Measurements from ENCODE around the gene IL24.

The IL24 gene

DNA sequence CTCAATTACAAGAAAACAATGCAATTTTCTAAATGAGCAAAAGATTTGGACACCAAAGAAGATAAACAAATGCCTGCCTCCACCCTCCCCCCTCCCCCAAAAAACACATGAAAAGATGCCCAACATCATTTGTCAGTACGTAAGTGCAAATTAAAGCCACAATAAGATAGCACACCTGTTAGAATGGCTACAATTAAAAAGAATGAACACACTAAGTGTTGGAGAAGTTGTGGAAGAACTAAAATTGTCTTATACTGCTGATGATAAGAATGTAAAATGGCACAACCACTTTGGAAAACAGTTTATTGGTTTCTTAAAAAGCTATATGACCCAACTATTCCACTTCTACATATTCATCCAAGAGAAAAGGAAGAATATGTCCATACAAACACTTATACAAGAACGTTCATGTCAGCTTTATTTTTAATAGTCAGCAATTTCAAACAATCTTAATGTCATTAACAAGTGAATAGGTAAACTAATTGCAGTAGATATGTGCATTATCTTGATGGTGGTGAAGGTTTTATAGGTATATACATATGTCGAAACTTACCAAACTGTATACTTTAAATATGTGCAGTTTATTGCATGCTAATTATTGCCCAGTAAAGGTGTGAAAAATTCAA, 21.4 kb upstream of the IL24 start:
- no peak overlapping the region for H3K4me3 ChIP-seq (ENCODE audit: low read depth, low read length)
- no peak for DNase-seq (ENCODE audit: low read depth)

DNA sequence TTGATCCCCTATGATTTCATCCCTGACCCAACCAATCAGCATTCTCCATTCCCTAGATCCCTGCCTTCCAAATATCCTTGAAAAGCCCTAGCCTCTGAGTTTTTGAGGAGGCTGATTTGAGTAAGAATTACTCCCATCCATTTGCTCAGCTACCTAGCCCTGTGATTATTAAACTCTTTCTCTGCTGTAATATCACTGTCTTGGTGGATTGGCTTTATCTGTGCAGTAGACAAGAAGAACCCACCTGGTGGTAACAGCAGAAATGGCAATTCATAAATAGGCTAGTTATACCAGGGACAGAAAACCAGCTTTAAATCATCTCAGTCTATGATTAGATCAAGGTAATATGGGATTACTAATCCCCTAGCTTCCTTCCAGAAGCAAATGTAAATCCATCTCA, 18.8 kb upstream of the IL24 start:
- DNase-seq (ENCODE audit: low read depth): no peak
- no peak overlapping the region for H3K4me3 ChIP-seq (ENCODE audit: low read depth, low read length)

DNA sequence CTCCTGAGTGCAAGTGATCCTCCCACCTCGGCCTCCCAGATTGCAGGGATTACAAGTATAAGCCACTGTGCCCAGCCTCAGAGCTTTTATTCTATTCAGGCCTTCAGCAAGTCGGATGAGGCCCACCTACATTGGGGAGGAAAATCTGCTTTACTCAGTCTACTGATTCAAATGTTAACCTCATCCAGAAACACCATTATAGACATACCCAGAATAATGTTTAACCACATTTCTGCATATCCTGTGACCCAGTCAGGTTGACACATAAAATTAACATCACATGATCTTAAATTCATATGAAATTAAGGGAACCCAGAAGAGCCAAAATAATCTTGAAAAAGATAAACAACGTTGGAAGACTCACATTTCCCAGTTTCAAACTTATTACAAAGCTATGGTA, 16.9 kb upstream of the IL24 start:
- DNase-seq (ENCODE audit: low read depth): no peak
- no peak overlapping the region for H3K4me3 ChIP-seq (ENCODE audit: low read depth, low read length)

DNA sequence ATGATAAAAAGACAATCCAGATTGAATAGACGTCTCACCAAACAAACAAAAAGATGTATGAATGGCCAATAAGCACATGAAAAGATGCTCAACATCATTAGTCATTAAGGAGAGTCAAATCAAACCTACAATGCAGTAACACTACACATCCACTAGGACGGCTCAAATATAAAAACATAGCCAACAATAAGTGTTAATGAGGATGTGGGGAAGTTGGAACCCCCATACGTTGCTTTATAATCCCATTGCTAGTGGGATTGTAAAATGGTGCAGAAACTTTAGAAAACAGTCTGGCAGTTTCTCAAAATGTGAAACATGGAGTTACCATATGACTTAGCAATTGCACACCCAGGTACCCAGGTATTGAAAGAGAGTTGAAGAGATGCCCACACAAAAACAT, 14.7 kb upstream of the IL24 start:
- no peak for DNase-seq (ENCODE audit: low read depth)
- no peak overlapping the region for H3K4me3 ChIP-seq (ENCODE audit: low read depth, low read length)

DNA sequence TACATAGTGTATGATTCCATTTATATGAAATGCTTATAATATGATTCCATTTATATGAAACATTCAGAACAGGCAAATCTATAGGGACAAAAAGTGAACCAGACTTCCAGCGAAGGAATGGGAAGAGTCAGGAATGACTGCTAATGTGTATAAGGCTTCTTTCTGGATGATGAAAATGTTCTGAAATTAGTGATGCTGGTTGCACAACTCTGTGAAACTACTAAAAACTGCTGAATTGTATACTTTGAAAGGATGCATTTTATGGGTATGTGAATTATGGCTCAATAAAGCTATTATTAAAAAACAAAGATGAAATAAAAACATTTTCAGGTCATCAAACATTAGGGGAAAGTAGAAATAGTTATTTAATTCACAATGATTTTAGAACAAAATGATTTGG, 14.1 kb upstream of the IL24 start:
- no peak for DNase-seq (ENCODE audit: low read depth)
- no peak overlapping the region for H3K4me3 ChIP-seq (ENCODE audit: low read depth, low read length)

DNA sequence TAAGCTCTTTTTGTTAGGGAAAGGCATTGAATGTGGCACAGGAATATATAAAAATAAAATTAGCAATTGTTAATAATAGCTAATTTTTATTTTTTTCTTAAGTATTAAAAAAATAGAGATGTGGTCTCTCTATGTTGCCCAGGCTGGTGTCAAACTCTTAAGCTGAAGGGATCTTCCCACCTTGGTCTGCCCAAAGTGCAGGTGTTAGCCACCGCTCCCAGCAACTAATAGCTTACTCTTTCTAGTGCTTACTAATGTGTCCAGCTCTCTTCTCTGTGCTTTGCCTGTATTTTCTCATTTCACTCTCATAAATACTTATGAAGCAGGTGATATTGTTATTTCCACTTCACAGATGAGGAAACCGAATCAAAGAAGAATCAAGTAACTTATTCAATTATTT, 13.4 kb upstream of the IL24 start:
- no peak for DNase-seq (ENCODE audit: low read depth)
- no peak overlapping the region for H3K4me3 ChIP-seq (ENCODE audit: low read depth, low read length)

DNA sequence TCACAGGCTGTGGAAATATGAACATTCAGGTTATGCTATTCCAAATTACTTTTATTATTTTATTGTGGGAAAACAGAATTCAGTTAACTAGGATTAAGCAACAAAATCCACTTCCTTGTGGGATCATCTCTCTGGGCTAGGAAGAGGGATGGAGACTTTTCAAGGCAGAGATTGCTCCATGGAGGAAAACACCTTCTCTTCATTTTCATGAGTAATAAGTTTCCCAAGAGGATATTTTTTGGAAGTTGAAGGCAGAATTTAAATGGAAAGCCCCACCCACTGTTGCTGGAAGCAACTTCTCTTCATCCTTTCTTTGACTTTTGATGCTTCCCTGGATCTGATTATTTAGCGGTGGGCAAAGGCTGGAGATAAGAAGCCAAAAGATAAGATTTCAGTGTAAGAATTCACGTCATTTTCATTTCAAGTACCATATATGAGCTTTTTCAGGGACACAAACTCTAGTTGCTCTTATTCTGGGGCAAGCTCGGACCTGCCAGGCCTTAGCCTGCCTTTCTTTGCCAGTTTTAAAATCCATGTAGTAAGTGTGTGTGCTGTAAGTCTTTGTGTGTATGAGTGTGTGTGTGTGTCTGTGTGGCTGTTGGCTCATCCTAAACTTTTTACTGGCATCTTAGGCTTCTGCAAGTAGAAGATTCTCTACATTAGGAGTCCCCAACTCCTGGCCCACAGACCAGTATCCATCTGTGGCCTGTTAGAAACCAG, 11.7 kb upstream of the IL24 start:
- no peak for DNase-seq (ENCODE audit: low read depth)

DNA sequence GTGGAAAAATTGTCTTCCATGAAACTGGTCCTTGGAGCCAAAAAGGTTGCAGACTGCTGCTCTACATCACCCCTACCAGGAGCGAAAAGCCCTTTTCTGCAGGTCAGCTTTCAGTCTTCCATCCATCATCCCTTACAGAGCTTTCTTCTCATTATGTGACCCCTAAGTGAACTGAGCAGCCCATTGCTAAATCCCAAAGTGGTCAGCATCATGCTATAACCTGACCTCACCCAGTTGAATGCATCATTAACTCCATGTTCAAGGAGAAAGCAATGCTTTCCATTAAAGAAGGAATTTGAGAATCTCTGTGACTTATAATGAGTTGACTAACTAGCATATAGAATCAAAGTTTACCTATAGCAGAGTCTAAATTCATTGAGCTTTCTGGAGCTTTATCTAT, 10.4 kb upstream of the IL24 start:
- H3K4me3 ChIP-seq (ENCODE audit: low read depth, low read length): no peak overlapping the region
- no peak for DNase-seq (ENCODE audit: low read depth)

More for the DNA sequence above, 11.7 kb upstream of the IL24 start:
- H3K4me3 ChIP-seq (ENCODE audit: low read depth, low read length): no peak overlapping the region

DNA sequence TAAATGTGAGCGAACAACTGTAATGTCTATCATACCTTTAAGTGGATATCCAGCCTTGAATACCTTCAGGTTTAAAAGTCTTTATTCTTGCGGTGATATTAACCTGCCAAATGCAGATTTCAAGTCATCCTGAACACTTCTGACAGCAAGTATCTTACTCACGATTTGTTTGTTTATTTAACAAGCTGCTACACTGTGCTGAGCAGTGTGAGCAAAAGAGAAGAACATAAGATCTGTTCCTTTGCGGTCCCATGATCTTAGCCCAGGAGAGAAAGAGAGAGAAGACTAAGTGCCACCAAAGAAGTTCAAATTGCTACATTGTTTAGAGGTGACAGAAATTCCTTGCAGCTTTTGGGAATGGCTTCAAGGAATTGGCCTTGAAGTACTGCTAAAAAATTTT, 9.5 kb upstream of the IL24 start:
- DNase-seq (ENCODE audit: low read depth): no peak
- H3K4me3 ChIP-seq (ENCODE audit: low read depth, low read length): no peak overlapping the region

DNA sequence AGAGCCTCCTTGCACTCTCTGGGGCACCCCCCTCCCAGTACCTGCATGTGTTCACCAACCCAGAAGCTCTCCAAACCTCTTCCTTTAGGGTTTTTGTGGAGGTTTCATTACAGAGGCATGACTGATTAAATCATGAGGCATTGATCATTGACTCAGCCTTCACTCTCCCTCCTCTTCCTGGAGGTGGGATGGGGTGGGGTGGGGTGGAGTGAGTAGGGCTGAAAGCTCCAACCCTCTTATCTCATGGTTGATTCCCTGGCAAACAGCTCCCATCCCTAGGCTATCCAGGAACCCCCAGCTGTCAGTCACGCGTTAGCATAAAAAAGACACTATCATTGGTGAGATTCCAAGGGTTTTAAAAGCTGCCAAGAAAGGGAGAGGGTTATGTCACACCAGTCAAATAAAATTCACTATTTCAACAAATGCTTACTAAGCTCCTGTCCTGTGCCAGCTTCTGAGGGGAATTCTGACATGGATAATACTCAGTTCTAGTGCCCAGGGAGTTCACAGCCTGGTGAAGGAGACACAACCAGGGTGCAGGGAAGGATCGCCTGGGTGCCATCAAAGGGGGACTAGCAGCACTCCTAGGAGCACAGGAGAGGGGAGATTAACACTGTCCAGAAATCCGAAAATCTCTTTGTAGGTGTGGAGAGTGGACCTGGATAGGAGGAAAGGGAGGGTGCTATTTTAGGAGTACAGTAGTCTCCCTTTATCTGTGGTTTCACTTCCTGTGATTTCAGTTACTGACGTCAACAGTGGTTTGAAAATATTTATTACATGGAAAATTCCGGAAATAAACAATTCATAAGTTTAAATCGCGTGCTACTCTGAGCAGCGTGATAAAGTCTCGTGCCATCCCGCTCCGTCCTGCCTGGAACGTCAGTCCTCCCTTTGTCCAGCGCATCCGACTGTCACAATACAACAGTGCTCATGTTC, 6.8 kb upstream of the IL24 start:
- DNase-seq (ENCODE audit: low read depth): no peak
- H3K4me3 ChIP-seq (ENCODE audit: low read depth, low read length): no peak overlapping the region

DNA sequence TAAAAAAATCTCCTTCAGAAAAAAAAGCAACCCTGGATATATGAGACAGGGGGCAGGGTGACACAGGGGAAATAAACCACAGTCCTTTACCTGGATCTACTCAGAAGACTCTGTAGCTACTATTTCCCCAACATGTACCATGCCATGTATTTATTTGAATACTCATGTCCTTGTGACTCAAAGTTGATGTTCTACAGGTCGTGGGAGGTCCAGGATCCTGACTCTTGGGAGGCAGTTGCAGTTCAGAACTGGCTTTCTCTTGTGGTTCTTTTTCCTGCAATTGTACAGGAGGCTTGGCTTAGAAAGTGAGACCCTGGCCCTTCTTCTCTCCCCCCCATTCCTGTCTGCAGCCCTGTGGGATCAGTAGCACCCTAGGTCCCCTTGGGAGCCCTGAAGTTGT, 5.8 kb upstream of the IL24 start:
- no peak for DNase-seq (ENCODE audit: low read depth)
- H3K4me3 ChIP-seq (ENCODE audit: low read depth, low read length): no peak overlapping the region

DNA sequence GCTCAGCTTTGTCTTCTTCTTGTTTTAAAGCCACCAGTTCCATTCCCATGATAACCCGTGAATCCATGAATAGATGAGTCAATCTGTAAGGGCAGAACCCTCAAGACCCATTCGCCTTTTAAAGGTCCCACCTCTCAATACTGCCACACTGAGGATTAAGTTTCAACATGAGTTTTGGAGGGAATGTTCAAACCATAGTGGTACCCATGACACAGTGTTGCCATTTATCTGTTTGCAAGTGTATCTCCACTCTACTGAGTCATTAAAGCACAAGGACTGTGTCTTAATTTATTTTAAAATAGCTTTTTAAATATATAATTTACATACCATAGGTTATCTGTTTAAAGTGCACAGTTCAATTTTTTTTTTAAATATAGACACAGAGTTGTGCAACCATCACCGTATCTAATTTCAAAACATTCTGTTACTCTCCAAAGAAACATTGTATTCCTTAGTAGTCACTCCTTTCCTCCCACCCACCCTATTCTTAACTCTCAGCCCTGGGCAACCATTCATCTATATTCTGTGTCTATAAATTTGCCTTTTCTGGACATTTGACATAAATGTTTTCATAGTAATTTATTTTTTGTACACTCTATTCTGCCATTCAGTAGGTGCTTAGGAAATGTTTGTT, 4.8 kb upstream of the IL24 start:
- DNase-seq (ENCODE audit: low read depth): peak; percentile 54
- no peak overlapping the region for H3K4me3 ChIP-seq (ENCODE audit: low read depth, low read length)

DNA sequence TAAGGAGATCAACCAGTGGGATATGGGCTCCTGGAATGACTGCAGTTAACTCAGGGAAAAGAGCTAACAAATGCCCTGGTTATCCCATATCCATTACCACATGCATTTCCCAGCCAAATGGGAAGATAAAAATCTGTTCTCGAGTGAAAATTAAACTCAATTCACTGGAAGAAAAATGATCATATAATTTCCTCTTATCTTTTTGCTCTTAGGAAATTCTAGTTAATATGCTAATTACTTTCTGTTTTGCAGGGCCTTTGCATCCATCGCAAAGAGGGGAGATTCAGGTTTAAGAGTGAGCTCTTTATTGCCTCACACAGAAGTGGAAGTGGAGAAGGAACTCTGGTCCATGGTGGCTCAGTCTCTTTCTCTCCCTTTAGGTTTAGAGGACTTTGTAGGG, 3.9 kb upstream of the IL24 start:
- no peak overlapping the region for H3K4me3 ChIP-seq (ENCODE audit: low read depth, low read length)

DNA sequence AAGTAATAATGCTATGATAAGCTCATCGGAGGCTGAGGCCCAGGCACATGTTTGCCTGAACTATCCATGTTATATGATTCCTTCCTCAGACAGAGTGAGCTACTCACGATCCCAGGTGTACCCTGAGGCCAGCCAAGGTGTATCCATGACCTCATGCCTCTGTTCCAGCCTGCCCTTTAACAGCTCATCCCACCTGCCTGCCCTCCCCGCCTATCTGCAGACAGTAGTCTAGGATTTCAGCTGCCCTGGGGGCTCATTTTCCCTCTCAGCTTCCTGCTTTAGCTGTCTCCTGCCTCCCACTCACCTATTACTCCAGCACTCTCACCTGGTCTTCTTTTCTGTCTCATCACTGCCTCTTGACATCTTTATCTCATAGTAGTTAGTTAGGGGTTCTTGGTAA, 1.9 kb upstream of the IL24 start:
- no peak overlapping the region for H3K4me3 ChIP-seq (ENCODE audit: low read depth, low read length)
- DNase-seq (ENCODE audit: low read depth): no peak

More for the DNA sequence above, 3.9 kb upstream of the IL24 start:
- DNase-seq (ENCODE audit: low read depth): no peak

DNA sequence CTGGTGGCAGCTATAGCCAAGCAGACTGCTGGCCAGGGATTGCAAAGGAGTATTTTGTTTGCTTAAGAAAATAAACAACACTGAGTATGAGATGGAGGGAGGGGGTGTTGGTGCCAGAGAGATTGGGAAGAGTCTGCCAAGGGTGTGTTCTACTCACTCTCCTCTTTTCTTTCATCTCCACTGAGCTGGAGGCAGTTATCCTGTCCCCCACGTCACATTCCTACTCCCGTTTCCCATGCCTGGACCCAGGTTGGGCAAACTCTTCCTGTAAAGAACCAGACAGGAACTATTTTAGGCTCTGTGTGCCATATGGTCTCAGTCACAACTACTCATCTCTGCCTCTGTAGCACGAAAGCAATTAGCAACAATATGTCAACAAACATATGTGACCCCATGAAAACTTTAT, 1.4 kb upstream of the IL24 start:
- DNase-seq (ENCODE audit: low read depth): peak; percentile 45
- no peak overlapping the region for H3K4me3 ChIP-seq (ENCODE audit: low read depth, low read length)

DNA sequence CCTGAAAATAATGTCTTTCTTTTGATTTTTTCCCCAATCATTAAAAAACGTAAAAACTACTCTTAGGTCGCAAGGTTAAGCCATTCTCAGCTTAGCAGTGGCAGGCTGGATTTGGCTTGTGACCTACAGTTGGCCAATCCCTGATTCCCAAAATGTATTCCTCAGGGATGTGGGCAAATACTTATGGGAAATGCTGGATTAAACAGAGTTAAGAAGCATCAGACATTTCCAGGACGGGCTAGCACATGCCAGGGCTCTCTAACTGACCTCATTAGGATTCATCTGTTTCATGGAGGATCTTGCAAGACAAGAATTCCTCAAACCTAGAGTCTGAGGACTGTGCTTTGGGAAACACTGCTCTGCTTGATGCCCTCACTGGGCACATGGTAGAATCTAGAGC, 982 bp upstream of the IL24 start:
- DNase-seq (ENCODE audit: low read depth): no peak
- H3K4me3 ChIP-seq (ENCODE audit: low read depth, low read length): no peak overlapping the region

DNA sequence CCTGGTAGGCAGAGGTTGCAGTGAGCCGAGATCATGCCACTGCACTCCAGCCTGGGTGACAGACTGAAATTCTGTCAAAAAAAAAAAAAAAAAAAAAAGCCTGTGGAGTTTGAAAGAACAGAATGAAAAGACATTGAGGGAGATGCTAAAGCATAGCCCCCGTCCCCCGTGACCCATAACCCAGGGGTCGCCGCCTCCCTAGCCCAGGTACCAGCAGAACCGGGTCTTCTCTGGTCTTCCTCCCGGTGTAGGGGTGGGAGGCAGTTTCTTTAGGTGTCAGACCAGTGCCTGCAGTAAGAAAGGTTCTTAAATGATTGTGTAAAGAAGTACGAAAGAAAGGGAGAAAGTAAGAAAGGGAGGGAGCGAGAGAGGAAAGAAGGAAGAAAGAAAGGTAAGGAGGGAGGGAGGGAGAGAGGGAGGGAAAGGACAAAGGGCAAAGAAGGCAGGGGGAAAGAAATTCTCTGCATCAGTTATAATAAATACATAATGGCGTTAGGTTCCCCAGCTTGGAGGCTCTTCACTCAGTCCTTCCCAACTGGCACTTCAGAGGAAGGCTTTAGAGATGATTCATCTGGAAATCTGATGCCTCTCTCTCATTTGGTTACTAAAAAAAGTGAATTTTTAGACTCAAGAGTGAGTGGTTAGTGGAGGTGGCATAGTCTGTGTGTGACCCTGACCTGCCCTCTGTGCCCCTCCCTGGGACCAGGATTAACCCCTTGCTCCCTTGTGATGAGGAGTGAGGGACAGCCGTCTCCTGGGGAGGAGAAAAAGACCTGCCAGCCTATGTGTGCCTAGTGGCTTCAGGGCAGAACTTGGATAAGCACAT, 1.1 kb downstream of the IL24 start:
- DNase-seq (ENCODE audit: low read depth): no peak
- no peak overlapping the region for H3K4me3 ChIP-seq (ENCODE audit: low read depth, low read length)

DNA sequence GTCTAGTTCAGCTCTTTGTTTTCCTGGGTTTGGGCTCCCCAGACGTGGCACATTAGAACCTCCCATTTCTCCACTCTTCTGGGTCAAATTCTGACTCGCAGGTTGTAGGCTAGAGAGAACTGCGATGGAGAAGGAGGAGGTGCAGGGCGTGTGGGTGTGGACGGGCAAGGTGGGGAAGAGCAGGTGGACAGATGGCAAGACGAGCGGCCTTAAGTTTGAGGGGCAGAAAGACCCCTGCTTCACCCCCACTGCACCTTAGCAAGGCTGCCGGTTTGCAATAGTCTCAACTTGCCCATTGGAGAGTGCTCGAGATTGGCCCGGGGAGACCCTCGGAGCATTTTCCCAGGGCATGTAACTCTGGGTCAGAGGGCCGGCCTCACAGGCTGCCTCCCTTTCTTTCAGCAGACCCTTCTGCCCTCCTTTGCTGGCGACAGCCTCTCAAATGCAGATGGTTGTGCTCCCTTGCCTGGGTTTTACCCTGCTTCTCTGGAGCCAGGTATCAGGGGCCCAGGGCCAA, 1.7 kb downstream of the IL24 start:
- H3K4me3 ChIP-seq (ENCODE audit: low read depth, low read length): no peak overlapping the region
- no peak for DNase-seq (ENCODE audit: low read depth)

DNA sequence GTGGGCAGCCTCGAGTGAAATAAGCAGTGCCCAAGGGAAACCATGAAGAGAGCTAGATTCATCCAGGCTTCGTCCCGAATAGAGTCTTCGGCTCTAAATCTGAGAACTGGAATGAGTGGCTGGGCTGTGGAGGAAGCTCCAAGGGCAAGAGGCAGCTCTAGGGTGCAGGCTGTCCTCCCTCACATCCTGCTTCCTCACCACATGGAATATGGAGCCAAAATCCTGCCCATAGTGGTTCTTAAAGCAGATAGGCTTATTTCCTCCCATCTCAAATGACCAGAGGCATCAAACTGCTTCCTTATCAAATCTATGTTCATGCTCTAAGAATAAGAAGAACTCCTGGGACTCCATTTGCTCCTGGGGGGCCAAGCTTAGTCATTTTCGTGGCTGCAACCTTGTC, 2.5 kb downstream of the IL24 start:
- H3K4me3 ChIP-seq (ENCODE audit: low read depth, low read length): no peak overlapping the region
- no peak for DNase-seq (ENCODE audit: low read depth)

Data from skeletal muscle cell (primary cell).